ENCODE measurements around the gene ADARB2.

ADARB2 gene

DNA sequence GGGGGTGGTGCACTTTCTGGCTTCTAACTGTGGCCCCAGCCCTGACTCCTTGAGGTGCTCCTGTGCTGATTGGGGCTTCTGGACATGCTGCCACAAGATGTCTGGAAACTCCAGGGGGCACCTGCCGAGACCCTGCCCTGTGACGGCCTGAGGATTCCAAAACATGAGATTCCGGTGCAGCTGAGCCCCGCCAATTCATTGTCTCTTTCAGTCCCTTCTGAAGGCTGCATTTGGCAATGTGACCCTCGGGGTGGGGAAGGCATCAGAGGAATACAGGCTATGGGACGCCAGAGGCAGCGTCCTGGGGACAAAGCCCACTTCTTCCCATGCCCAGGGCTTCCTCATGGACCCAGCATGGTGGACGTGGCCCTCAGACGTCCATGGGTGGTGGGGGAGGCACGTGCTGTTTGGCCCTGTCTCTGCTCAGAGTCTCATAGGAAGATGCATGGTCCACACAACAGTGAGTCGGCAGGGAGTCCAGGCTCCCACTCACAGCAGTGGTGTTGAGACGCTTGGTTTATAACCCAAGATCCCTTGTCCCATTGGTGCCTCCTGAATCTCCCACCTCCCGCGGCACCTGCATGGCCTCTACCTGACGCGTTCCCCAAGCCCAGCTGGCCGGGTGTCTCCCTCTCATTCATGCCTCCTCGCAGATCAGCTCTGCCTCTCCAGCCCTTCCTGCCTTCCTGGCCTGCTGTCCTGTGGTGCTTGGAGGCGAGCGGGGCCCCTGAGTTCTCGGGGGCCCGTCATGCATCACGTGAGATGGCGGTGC, 551.2 kb downstream of the ADARB2 start:
- TF ChIP-seq, protein P1, sequence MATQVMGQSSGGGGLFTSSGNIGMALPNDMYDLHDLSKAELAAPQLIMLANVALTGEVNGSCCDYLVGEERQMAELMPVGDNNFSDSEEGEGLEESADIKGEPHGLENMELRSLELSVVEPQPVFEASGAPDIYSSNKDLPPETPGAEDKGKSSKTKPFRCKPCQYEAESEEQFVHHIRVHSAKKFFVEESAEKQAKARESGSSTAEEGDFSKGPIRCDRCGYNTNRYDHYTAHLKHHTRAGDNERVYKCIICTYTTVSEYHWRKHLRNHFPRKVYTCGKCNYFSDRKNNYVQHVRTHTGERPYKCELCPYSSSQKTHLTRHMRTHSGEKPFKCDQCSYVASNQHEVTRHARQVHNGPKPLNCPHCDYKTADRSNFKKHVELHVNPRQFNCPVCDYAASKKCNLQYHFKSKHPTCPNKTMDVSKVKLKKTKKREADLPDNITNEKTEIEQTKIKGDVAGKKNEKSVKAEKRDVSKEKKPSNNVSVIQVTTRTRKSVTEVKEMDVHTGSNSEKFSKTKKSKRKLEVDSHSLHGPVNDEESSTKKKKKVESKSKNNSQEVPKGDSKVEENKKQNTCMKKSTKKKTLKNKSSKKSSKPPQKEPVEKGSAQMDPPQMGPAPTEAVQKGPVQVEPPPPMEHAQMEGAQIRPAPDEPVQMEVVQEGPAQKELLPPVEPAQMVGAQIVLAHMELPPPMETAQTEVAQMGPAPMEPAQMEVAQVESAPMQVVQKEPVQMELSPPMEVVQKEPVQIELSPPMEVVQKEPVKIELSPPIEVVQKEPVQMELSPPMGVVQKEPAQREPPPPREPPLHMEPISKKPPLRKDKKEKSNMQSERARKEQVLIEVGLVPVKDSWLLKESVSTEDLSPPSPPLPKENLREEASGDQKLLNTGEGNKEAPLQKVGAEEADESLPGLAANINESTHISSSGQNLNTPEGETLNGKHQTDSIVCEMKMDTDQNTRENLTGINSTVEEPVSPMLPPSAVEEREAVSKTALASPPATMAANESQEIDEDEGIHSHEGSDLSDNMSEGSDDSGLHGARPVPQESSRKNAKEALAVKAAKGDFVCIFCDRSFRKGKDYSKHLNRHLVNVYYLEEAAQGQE (IDR thresholded peaks at IDR 0.05; ENCODE audit: insufficient read depth in 1 of 2, low read depth in 2 of 2, low read length in 2 of 2) = no peak
- no peak for TF ChIP-seq POLR2AphosphoS5 (IDR thresholded peaks at IDR 0.05; ENCODE audit: low read depth, low read length)
- no peak for TF ChIP-seq TAF1 (IDR thresholded peaks at IDR 0.05; ENCODE audit: borderline replicate concordance, insufficient read depth, low read length)
- no peak for TF ChIP-seq SIN3A (IDR thresholded peaks at IDR 0.05; ENCODE audit: borderline replicate concordance, insufficient read depth, low read length)
- TF ChIP-seq FOXP2 (optimal IDR thresholded peaks at IDR 0.05; ENCODE audit: borderline replicate concordance, extremely low read depth, extremely low read length, insufficient read depth) = no peak

DNA sequence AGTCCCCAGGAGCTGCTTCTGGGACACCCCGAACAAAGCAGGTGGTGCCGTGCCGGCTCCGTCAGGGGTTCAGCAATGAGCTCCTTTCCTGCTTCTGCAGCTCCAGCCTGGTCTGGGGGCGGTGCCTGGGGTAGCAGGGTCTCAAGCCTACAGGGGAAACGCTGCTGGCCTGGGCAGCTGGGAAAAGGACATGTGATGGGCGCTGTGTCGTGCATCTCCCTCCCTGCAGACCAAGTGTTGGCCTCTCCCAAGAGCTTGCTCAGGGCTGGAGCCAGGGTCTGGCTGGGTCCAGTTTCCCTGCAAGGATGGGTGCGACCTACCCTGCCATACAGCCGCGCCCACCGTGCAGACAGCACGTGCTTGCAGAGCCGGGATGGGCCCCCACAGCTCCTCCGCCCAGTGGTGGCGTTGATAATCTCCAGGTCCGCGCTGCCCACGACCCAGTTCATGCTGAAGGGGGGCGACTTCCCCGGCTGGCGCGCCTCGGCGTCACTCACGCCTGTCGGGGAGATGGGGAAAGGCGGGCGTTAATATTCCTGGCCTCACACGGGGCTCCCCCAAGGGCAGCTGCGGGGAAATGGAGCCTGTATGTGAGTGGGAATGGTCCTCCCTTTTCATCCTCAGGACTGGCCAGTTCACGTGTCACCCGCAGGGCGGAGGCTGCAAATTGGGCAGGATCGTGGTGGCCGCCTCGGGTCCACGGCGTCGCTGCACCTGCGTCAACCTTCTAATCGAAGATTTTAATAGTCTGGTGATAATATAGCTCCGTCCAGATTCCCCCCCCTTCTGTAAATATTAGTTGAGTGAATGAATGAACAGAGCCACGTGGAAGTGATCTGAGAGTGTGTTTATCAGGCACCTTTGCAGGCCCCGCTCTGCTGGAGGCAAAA, 552.5 kb downstream of the ADARB2 start:
- TF ChIP-seq FOXP2 (optimal IDR thresholded peaks at IDR 0.05; ENCODE audit: borderline replicate concordance, extremely low read depth, extremely low read length, insufficient read depth) = no peak
- no peak for TF ChIP-seq TAF1 (IDR thresholded peaks at IDR 0.05; ENCODE audit: borderline replicate concordance, insufficient read depth, low read length)
- no peak for TF ChIP-seq SIN3A (IDR thresholded peaks at IDR 0.05; ENCODE audit: borderline replicate concordance, insufficient read depth, low read length)
- no peak for TF ChIP-seq POLR2AphosphoS5 (IDR thresholded peaks at IDR 0.05; ENCODE audit: low read depth, low read length)
- TF ChIP-seq, protein P1 (IDR thresholded peaks at IDR 0.05; ENCODE audit: insufficient read depth in 1 of 2, low read depth in 2 of 2, low read length in 2 of 2) = no peak

DNA sequence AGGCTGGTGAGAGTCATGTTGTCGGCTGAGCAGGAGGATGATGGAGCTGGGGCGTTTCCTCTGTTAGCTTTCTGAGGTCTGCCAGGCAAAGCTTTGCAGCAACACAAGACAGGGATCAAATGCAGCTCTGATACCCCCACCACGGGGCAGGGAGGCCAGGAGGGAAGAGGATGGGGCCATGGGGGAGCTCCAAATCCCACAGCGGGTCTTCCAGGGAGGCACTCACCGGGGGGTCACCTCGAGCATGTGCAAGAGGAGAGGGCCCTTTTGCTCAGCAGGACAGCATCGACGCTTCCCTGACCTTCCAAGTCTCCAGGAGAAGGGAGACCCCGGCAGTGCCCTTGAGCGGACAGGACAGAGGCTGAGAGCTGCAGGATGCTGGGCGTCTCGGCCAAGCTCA, 553.6 kb downstream of the ADARB2 start:
- TF ChIP-seq FOXP2 (optimal IDR thresholded peaks at IDR 0.05; ENCODE audit: borderline replicate concordance, extremely low read depth, extremely low read length, insufficient read depth) (no peak), TAF1 (IDR thresholded peaks at IDR 0.05; ENCODE audit: borderline replicate concordance, insufficient read depth, low read length) (no peak), SIN3A (IDR thresholded peaks at IDR 0.05; ENCODE audit: borderline replicate concordance, insufficient read depth, low read length) (no peak), POLR2AphosphoS5 (IDR thresholded peaks at IDR 0.05; ENCODE audit: low read depth, low read length) (no peak)
- TF ChIP-seq, protein P1 (IDR thresholded peaks at IDR 0.05; ENCODE audit: insufficient read depth in 1 of 2, low read depth in 2 of 2, low read length in 2 of 2) = no peak

- TF ChIP-seq TAF1 (IDR thresholded peaks at IDR 0.05; ENCODE audit: borderline replicate concordance, insufficient read depth, low read length) = no peak
- TF ChIP-seq, protein P1 (IDR thresholded peaks at IDR 0.05; ENCODE audit: insufficient read depth in 1 of 2, low read depth in 2 of 2, low read length in 2 of 2) = no peak
- TF ChIP-seq SIN3A (IDR thresholded peaks at IDR 0.05; ENCODE audit: borderline replicate concordance, insufficient read depth, low read length) = no peak
- TF ChIP-seq POLR2AphosphoS5 (IDR thresholded peaks at IDR 0.05; ENCODE audit: low read depth, low read length) = no peak
- no peak for TF ChIP-seq FOXP2 (optimal IDR thresholded peaks at IDR 0.05; ENCODE audit: borderline replicate concordance, extremely low read depth, extremely low read length, insufficient read depth)
Measured at GRCh38 chr10:1183033-1183396, 554.3 kb downstream of the ADARB2 start.
